ENCODE results near the gene CLPTM1L.

The CLPTM1L gene

DNA sequence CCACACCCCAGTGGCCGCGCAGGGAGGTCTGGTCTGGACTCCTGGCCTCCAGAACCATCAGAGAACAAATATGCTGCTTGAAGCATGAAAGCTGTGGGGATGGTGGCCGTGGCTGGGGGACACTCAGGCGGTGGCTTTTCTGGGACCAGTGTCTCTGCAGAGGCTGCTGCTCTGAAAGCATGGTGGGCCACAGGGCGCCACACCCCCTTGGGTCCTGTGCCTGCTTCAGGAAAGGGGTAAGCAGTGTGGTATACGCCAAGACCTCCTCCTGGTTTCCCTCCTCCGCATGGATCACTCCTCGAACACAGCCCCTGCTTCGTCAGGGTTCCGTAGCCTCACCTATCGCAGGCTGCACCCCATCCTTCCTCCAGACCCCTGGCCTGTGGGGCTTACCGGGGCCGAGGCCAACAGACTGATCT lies 30.3 kb downstream of the CLPTM1L start:
- H3K27me3 ChIP-seq (ENCODE audit: low read depth, low read length) = no peaks in the 10 kb centered on the region
- H3K4me3 ChIP-seq (ENCODE audit: low read depth in 1 of 2, low read length in 2 of 2) = no peak overlapping the region
- peaks cover 16 to 22% of the 10 kb centered on the region in 2 donors for H3K36me3 ChIP-seq (ENCODE audit: control insufficient read depth in 1 of 2, insufficient read depth in 2 of 2, low read length in 2 of 2)
- H3K9me3 ChIP-seq (ENCODE audit: control insufficient read depth in 1 of 2, low read length in 2 of 2) = no peaks in the 10 kb centered on the region
- no peak overlapping the region for H3K27ac ChIP-seq (ENCODE audit: low read length)
- H3K4me1 ChIP-seq (ENCODE audit: control insufficient read depth in 1 of 2, insufficient read depth in 2 of 2, low read length in 2 of 2) = peaks cover 0 to 3% of the 10 kb centered on the region in 2 donors

DNA sequence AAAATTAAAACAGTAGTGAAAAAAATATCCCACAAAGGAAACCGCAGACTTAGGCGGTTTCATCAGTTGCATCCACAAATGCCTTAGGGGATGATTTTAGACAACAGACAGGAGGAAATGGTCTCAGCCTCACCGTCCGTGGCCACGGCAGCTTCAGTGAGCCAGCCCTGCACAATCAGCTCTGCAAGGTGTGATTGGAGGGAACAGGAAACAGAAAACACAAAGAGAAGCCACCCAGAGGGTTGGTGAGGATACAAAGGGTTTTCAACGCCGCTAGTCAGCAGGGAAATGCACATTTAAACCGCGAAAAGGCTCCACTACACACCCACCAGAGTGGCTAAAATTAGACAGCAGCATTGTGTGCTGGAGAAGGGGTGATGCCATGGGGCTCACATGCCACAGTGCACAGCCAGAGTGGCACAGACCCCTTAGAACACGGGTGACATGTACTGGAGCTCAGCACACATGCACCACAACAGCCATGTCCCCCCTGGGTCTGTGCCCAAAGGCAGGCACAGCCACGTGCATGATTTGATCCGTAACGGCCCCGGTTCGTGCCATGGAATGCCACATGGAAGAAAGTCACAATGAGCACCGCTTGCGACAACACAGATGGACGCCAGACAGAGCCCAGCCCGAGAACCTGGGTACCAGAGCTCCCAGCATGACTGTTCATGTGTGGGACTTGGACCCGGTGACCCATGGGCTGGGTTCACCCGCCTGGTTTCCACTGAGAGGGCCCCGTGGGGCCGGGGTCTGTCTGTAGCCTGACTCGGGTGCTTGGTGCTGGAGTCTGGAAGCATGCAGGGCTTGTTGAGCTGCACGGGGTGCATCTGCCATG lies 31.7 kb downstream of the CLPTM1L start:
- no peak overlapping the region for H3K27ac ChIP-seq (ENCODE audit: low read length)
- peaks cover 0 to 3% of the 10 kb centered on the region in 2 donors for H3K4me1 ChIP-seq (ENCODE audit: control insufficient read depth in 1 of 2, insufficient read depth in 2 of 2, low read length in 2 of 2)
- H3K4me3 ChIP-seq (ENCODE audit: low read depth in 1 of 2, low read length in 2 of 2) = no peak overlapping the region
- no peaks in the 10 kb centered on the region for H3K9me3 ChIP-seq (ENCODE audit: control insufficient read depth in 1 of 2, low read length in 2 of 2)
- peaks cover 7 to 8% of the 10 kb centered on the region in 2 donors for H3K36me3 ChIP-seq (ENCODE audit: control insufficient read depth in 1 of 2, insufficient read depth in 2 of 2, low read length in 2 of 2)
- no peaks in the 10 kb centered on the region for H3K27me3 ChIP-seq (ENCODE audit: low read depth, low read length)

DNA sequence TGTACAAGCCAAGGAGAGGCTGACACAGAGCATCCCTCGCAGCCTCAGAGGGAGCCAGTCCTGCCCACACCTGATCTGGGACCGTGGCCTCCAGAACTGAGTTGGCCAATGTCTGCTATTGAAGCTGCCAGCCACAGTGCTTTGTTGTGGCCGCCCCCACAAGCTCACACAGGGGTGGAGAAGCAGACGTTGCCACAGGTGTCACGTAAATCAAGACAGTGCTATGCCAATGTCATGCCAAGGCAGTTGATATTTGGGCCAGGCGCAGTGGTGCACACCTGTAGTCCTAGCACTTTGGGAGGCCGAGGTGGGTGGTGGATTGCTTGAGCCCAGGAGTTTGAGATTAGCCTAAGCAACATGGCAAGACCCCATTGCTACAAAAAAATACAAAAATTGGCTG lies 32.7 kb downstream of the CLPTM1L start:
- Histone ChIP-seq H3K27me3 (ENCODE audit: low read depth, low read length) (no peaks in the 10 kb centered on the region), H3K9me3 (ENCODE audit: control insufficient read depth in 1 of 2, low read length in 2 of 2) (no peaks in the 10 kb centered on the region), H3K4me1 (ENCODE audit: control insufficient read depth in 1 of 2, insufficient read depth in 2 of 2, low read length in 2 of 2) (peaks cover 0 to 3% of the 10 kb centered on the region in 2 donors), H3K36me3 (ENCODE audit: control insufficient read depth in 1 of 2, insufficient read depth in 2 of 2, low read length in 2 of 2) (no peaks in the 10 kb centered on the region), H3K4me3 (ENCODE audit: low read depth in 1 of 2, low read length in 2 of 2) (no peak overlapping the region), H3K27ac (ENCODE audit: low read length) (no peak overlapping the region)

DNA sequence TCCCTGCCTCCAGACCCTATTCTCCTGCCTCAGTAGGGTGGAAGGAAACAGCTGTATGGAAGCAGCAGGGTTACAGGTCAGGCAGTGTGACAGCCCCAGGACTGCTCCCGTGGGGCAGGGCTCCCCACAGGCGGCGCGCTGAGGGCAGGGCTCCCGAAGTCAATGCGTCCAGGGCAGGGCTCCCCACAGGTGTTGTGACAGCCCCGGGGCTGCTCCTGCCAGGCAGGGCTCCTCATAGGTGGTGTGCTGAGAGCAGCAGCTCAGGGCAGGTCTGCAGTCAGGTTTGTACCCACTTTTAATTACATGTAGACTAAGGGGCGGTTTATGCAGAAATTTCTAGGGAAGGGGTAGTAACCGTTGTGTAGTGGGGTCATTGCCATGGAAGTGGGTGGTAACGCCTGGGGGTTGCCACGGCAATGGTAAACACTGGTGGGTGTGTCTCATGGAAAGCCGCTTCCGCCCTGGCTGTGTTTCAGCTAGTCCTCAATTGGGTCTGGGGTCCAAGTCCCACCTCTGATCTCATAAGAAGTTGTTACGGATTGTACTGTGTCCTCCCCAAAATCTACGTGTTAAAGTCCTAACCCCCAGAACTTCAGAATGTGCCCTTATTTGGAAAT lies 33.4 kb downstream of the CLPTM1L start:
- Histone ChIP-seq H3K27me3 (ENCODE audit: low read depth, low read length) (no peaks in the 10 kb centered on the region), H3K4me3 (ENCODE audit: low read depth in 1 of 2, low read length in 2 of 2) (no peak overlapping the region), H3K36me3 (ENCODE audit: control insufficient read depth in 1 of 2, insufficient read depth in 2 of 2, low read length in 2 of 2) (no peaks in the 10 kb centered on the region), H3K4me1 (ENCODE audit: control insufficient read depth in 1 of 2, insufficient read depth in 2 of 2, low read length in 2 of 2) (peaks cover 0 to 3% of the 10 kb centered on the region in 2 donors), H3K9me3 (ENCODE audit: control insufficient read depth in 1 of 2, low read length in 2 of 2) (no peaks in the 10 kb centered on the region), H3K27ac (ENCODE audit: low read length) (no peak overlapping the region)

DNA sequence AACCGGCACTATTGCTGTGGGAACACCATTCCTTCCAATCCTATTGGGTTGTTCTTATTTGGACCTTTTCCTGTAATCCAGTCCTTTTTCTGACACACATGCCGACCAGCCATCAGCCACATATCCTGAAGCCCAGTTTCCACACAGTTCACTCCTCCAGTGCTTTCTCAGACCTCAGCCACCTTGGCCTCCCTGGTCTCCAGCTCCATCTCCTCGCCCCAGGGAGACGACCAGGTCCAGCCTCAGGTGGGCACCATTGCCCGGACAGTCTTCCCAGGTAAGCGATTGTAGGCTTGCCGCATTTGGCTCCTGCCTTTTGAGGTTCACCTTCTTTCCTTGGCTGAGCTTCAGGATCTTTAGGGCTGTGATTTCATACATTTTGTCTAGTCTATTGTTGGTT lies 34.8 kb downstream of the CLPTM1L start:
- Histone ChIP-seq H3K9me3 (ENCODE audit: control insufficient read depth in 1 of 2, low read length in 2 of 2) (no peaks in the 10 kb centered on the region), H3K36me3 (ENCODE audit: control insufficient read depth in 1 of 2, insufficient read depth in 2 of 2, low read length in 2 of 2) (no peaks in the 10 kb centered on the region), H3K4me1 (ENCODE audit: control insufficient read depth in 1 of 2, insufficient read depth in 2 of 2, low read length in 2 of 2) (no peaks in the 10 kb centered on the region), H3K27me3 (ENCODE audit: low read depth, low read length) (no peaks in the 10 kb centered on the region), H3K4me3 (ENCODE audit: low read depth in 1 of 2, low read length in 2 of 2) (no peak overlapping the region), H3K27ac (ENCODE audit: low read length) (no peak overlapping the region)

DNA sequence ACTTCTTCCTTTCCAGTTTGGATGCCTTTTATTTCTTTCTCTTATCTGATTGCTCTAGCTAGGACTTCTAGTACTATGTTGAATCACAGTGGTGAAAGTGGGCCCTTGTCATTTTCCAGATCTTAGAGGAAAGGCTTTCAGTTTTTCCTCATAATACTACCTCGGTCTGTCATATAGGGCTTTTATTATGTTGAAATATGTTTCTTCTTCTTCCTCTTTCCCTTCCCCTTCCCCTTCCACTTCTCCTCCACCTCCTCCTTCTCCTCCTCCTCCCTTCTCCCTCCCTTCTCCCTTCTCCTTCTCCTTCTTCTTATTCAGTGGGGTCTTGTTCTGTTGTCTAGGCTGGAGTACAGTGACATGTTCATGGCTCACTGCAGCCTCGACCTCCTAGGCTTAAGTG lies 40.9 kb downstream of the CLPTM1L start:
- peaks cover 0 to 6% of the 10 kb centered on the region in 2 donors for H3K9me3 ChIP-seq (ENCODE audit: control insufficient read depth in 1 of 2, low read length in 2 of 2)
- no peak overlapping the region for H3K27ac ChIP-seq (ENCODE audit: low read length)
- H3K27me3 ChIP-seq (ENCODE audit: low read depth, low read length) = no peaks in the 10 kb centered on the region
- H3K36me3 ChIP-seq (ENCODE audit: control insufficient read depth in 1 of 2, insufficient read depth in 2 of 2, low read length in 2 of 2) = no peaks in the 10 kb centered on the region
- H3K4me1 ChIP-seq (ENCODE audit: control insufficient read depth in 1 of 2, insufficient read depth in 2 of 2, low read length in 2 of 2) = no peaks in the 10 kb centered on the region
- no peak overlapping the region for H3K4me3 ChIP-seq (ENCODE audit: low read depth in 1 of 2, low read length in 2 of 2)

DNA sequence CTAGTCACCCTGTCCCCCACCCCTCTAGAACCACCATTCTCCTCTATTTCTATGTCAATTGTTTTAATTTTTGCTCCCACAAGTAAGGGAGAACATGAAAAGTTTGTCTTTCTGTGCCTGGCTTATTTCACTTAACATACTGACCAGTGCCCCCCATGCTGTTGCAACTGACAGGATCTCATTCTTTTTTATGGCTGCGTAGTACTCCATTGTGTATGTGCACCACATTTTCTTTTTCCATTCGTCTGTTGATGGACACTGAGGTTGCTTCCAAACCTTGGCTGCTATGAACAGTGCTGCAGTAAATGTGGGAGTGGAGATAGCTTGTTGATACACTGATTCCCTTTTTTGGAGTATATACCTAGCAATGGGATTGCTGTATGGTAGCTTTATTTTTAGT lies 42.6 kb downstream of the CLPTM1L start:
- no peak overlapping the region for H3K27ac ChIP-seq (ENCODE audit: low read length)
- no peak overlapping the region for H3K4me3 ChIP-seq (ENCODE audit: low read depth in 1 of 2, low read length in 2 of 2)
- H3K4me1 ChIP-seq (ENCODE audit: control insufficient read depth in 1 of 2, insufficient read depth in 2 of 2, low read length in 2 of 2) = no peaks in the 10 kb centered on the region
- peaks cover 0 to 6% of the 10 kb centered on the region in 2 donors for H3K9me3 ChIP-seq (ENCODE audit: control insufficient read depth in 1 of 2, low read length in 2 of 2)
- no peaks in the 10 kb centered on the region for H3K36me3 ChIP-seq (ENCODE audit: control insufficient read depth in 1 of 2, insufficient read depth in 2 of 2, low read length in 2 of 2)
- no peaks in the 10 kb centered on the region for H3K27me3 ChIP-seq (ENCODE audit: low read depth, low read length)

DNA sequence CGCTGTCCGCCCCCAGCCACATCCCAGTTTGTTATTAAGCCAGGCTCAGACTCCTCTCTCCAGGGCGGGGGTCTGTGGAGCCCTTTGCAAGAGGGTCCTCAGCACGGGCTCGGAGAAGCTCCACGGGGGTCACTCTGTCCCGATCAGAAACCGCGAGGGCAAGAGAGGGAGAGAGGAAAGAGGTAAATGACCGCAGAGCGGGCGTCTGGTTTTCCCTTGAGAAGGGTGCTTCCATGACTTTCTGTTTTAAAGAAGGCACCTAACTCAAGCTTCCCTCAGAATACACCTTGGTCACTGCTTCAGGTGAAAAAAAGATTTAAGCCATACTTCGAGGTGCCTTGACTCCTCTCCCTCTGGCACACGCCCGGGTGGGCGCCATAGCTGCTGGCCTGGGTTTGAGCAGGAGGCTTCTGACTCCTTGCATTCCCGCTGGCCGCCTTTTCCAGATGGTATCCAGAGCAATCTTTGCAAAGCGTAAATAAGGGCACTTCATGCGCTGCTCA lies 44.3 kb downstream of the CLPTM1L start:
- Histone ChIP-seq H3K36me3 (ENCODE audit: control insufficient read depth in 1 of 2, insufficient read depth in 2 of 2, low read length in 2 of 2) (no peaks in the 10 kb centered on the region), H3K4me3 (ENCODE audit: low read depth in 1 of 2, low read length in 2 of 2) (no peak overlapping the region), H3K27ac (ENCODE audit: low read length) (no peak overlapping the region), H3K27me3 (ENCODE audit: low read depth, low read length) (no peaks in the 10 kb centered on the region), H3K9me3 (ENCODE audit: control insufficient read depth in 1 of 2, low read length in 2 of 2) (peaks cover 0 to 6% of the 10 kb centered on the region in 2 donors), H3K4me1 (ENCODE audit: control insufficient read depth in 1 of 2, insufficient read depth in 2 of 2, low read length in 2 of 2) (no peaks in the 10 kb centered on the region)

DNA sequence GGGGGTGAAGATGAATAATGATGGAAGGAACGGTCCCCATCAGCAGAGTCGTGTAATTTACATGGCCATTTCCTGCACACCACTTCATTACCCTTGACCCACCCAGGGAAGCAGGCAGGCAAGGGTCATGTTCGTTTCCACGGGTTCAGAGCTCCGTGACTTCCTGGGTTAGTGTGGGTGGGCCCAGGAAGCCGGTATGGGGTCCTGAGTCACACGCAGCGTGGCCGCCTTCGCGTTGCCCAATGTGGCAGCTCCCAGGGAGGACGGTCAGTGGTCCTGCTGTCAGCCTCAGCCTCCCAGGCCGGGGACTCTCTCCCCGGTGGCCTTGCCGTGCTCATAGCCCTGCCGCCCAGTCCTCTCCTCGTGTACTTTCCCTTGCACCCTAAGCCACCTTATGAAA lies 44.9 kb downstream of the CLPTM1L start:
- no peaks in the 10 kb centered on the region for H3K36me3 ChIP-seq (ENCODE audit: control insufficient read depth in 1 of 2, insufficient read depth in 2 of 2, low read length in 2 of 2)
- H3K9me3 ChIP-seq (ENCODE audit: control insufficient read depth in 1 of 2, low read length in 2 of 2) = peaks cover 0 to 6% of the 10 kb centered on the region in 2 donors
- H3K27me3 ChIP-seq (ENCODE audit: low read depth, low read length) = no peaks in the 10 kb centered on the region
- no peak overlapping the region for H3K27ac ChIP-seq (ENCODE audit: low read length)
- H3K4me3 ChIP-seq (ENCODE audit: low read depth in 1 of 2, low read length in 2 of 2) = no peak overlapping the region
- H3K4me1 ChIP-seq (ENCODE audit: control insufficient read depth in 1 of 2, insufficient read depth in 2 of 2, low read length in 2 of 2) = no peaks in the 10 kb centered on the region

DNA sequence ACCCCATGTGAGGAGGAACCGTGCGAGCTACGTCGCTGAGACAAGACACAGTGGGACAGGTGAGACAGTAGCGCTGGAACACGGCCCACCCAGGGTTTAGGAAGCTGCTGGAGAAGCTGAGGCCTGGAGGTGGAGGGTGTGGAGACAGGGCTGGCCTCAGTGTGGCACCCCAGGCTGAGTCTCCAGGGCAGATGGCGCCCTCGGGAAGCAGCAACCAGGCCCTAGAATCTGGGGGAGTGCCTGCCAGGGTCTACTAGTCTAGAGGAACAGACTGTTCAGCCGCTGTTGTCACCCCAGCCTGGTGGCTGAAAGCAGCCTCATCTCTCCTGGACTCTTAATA lies 45.4 kb downstream of the CLPTM1L start:
- Histone ChIP-seq H3K4me1 (ENCODE audit: control insufficient read depth in 1 of 2, insufficient read depth in 2 of 2, low read length in 2 of 2) (peaks cover 0 to 4% of the 10 kb centered on the region in 2 donors), H3K4me3 (ENCODE audit: low read depth in 1 of 2, low read length in 2 of 2) (no peak overlapping the region), H3K27me3 (ENCODE audit: low read depth, low read length) (no peaks in the 10 kb centered on the region), H3K27ac (ENCODE audit: low read length) (no peak overlapping the region), H3K36me3 (ENCODE audit: control insufficient read depth in 1 of 2, insufficient read depth in 2 of 2, low read length in 2 of 2) (no peaks in the 10 kb centered on the region), H3K9me3 (ENCODE audit: control insufficient read depth in 1 of 2, low read length in 2 of 2) (peaks cover 0 to 6% of the 10 kb centered on the region in 2 donors)

DNA sequence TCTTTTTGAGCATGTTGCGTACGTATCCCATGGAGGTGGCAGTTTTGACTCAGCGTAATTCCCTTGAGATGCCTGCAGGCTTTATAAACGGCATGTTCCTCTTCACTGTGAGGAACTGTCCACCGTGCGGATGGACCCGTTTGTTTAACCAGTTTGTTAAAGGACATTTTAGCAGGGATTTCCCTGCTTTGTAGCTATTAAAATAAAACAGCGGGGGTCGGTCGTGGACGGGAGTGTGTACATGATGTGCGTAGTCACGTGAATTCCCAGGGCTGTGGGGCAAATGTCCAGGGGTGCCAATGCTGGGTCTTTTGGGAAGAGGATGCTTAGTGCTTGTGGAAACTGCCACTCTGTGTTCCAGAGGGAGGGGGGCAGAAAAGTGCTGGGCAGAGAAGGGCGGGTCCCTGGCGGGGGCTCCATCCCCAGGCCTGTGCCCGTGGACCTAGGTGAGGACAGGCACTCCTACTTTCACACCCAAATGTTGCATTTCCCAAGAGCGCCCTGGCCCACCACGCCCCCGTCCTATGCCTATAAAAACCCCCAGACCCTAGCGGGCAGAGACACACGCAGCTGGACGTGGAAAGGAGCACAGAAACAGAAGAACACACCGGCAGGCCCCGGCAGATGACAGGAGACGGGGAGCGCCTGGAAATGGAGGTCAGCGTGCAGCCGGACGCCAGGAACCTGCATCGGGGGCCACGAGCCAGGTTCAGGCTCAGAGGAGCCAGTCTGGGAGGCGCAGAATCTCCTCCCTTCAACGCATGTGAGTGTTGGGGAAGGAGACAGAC lies 46.0 kb downstream of the CLPTM1L start:
- peaks cover 0 to 8% of the 10 kb centered on the region in 2 donors for H3K4me1 ChIP-seq (ENCODE audit: control insufficient read depth in 1 of 2, insufficient read depth in 2 of 2, low read length in 2 of 2)
- H3K9me3 ChIP-seq (ENCODE audit: control insufficient read depth in 1 of 2, low read length in 2 of 2) = peaks cover 0 to 6% of the 10 kb centered on the region in 2 donors
- H3K4me3 ChIP-seq (ENCODE audit: low read depth in 1 of 2, low read length in 2 of 2) = no peak overlapping the region
- no peak overlapping the region for H3K27ac ChIP-seq (ENCODE audit: low read length)
- no peaks in the 10 kb centered on the region for H3K27me3 ChIP-seq (ENCODE audit: low read depth, low read length)
- H3K36me3 ChIP-seq (ENCODE audit: control insufficient read depth in 1 of 2, insufficient read depth in 2 of 2, low read length in 2 of 2) = no peaks in the 10 kb centered on the region

All from muscle layer of duodenum (tissue), 2 donors.